Hematopoietic multipotent progenitor cell treated with erythropoietin and hydrocortisone succinate and interleukin-3 and kit ligand, for 17 days (in vitro differentiated cells): ENCODE results near the gene EIF2S1.
"Not testable (repeated sequence)": the region's sequence is repeated elsewhere in the genome, so short reads cannot be mapped to it uniquely, and the experiment has no call there.

Source experiments
- DNase-seq: peaks from one replicate; pipeline ENCODE4 v3.0.0-alpha.2; 2015; ENCODE audit warnings: low spot score

The EIF2S1 gene

GRCh38 chr14:67371247-67372148, 11.4 kb downstream of the EIF2S1 start:
- DNase-seq: no peak

- no peak for DNase-seq
These were observed 12.7 kb downstream of the EIF2S1 start for GRCh38 chr14:67372833-67373232.

DNA sequence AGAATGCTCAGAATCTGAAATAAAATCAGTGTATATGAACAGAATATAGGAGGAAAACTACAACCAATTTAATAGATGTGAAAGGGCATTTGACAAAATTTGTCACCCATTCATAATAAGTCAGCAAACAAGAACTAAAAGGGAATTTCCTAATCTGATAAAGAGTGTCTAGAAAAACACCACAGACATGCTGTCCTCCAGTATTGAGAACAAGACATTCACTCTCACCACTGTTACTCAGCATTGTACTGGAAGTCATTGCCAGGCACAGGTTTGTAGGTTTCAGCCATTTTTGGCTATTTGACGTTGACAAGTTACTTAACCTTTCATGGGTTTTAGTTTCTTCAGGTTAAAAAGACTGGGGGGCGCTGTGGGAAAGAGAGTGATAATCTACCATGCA, 13.2 kb downstream of the EIF2S1 start:
- DNase-seq: peak; percentile 40

- no peak for DNase-seq
These were observed 17.8 kb downstream of the EIF2S1 start for GRCh38 chr14:67377916-67378315.

DNA sequence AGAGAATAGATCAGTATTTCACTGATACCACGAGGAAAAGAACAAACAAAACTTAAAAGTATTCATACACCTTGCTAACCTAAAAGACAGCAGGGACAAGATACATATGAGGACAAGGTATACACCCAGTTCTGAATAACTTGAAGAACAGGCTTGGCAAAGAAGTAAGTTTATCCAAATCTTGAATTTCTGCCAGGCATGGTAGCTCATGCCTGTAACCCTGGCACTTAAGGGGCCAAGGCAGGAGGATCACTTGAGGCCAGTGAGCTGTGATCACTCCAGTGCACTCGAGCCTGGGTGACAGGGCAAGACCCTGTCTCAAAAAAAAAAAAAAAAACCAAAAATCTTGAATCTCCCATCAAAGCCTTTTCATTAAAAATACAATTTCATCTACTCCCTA, 25.0 kb downstream of the EIF2S1 start:
- DNase-seq: no peak

DNA sequence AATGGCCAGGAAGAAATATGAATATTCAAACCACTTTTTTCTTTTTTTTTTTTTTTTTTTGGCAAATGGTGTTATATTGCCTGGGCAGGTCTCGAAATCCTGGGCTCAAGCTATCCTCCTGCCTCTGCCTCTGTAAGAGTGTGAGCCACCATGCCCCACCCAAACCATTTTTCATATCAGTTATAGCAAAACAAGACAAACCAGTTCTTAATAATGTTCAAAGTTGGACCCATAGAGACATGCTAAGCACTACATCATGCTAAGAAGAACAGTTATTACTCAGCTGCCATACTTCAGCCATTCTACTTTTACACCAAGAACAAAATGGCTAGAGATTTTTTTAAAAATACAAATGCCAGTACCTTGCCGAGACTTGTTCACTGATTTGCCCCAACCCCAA, 25.5 kb downstream of the EIF2S1 start:
- DNase-seq: no peak

DNA sequence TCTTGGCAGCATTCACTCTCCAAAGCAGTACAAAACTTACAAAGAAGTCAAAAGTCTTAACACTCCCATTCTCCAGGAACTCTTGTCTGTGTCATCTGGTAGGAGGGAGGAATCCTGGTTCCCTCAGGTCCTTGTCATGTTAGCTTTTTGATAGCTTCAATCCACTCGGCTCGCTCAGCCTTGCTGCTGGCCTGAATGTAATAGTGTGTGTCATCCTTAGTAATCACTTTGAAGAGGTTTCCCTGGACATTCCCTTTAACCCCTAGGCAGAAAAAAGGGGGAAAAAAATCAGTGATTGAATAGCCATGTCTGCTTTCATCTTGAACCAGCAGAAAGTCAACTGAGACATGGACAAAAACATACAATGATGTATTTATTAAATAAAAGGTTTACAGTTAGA, 27.1 kb downstream of the EIF2S1 start:
- DNase-seq: no peak

DNA sequence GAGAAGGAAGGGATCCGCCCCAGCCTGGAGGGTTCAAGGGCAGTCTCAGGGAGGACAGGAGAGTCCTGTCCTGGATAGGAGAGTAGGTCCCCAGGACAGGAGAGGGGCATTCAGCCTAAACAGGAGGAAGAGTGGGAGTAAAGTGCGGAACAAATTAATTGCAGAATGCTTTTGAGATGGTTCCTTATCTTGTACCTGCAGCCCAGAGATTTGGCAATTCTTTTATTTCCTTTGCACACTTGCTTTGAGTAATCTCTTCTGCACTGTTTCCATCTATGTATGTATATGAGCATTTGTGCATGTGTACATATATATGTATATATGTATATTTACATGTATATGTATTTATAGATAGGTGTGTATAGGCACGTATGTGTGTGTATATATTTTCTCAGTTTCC, 29.1 kb downstream of the EIF2S1 start:
- DNase-seq: no peak

- no peak for DNase-seq
These were observed 29.8 kb downstream of the EIF2S1 start for GRCh38 chr14:67389811-67390534.

DNA sequence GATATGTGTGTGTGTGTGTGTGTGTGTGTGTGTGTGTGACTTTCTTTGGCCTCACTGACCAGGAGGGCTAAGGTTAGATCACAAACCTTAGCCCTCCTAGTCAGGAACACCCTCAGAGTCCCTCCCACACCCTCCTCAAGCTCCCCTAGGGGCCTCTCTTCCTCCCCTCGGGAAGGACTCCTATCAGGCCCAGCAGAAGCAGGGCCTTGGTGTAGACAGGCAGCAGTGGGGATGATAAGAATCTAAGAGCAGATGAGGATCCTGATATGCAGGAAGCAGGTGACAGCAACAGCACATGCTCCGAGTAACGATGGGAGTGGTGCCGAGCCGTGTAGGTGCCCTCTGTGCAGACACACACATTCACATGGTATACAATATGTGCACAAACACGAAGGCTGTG, 31.1 kb downstream of the EIF2S1 start:
- DNase-seq: peak; percentile 34

GRCh38 chr14:67392123-67392522, 32.0 kb downstream of the EIF2S1 start:
- DNase-seq: no peak

DNA sequence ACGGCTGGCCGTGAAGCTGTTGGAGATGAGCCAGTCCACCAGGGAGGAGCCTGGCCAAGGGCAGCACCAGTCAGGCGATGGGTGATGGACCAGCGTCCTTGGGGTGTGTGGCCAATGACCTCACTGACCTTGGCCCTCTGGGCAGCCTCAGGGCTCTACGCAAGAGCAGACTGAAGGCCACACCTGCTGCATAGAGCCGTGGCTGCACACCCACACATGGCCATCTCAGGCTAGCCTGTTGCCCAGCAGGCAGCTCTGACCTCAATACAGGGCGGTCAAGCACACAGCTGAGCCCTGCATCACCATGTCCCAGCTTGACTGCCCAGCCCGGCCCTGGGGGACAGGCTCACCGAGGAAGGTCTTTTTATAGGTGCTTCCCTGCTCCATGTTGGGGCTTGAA, 32.7 kb downstream of the EIF2S1 start:
- no peak for DNase-seq

- DNase-seq: no peak
These were observed 33.6 kb downstream of the EIF2S1 start for GRCh38 chr14:67393689-67394088.

- no peak for DNase-seq
These were observed 35.2 kb downstream of the EIF2S1 start for GRCh38 chr14:67395086-67395875.

DNA sequence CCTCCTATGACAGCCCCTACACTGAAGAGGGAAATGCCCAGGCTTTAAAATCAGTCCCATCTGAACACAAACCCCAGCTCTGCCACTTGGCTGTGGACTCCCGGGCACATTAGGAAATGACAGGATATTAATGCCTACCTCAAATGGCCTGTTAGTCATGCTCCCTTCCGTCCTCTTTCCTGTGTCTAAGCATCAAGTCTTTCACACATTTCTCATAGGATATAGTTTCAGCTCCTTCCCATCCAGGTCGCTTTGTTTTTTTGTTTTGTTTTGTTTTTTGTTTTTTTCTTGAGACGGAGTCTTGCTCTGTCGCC, 35.7 kb downstream of the EIF2S1 start:
- DNase-seq: no peak

GRCh38 chr14:67396381-67396970, 36.3 kb downstream of the EIF2S1 start:
- DNase-seq: no peak

GRCh38 chr14:67397536-67397935, 37.4 kb downstream of the EIF2S1 start:
- DNase-seq: no peak

DNA sequence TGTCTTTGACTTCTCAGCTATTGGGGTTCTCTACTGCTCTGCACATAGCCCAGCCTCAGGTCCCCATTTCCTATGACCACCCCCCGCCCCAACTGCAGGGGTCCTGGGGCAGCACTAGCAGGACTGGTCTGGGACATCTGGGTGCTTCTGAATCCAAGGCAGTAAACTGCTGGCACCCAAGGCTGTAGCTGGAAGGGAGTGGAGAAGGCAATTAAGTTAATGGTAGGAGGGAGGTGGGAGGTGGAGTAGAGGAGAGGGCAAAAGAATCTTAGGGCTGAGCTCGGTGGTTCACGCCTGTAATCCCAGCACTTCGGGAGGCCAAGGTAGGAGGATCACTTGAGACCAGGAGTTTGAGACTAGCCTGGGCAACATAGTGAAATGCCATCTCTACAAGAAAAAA, 40.3 kb downstream of the EIF2S1 start:
- no peak for DNase-seq

DNA sequence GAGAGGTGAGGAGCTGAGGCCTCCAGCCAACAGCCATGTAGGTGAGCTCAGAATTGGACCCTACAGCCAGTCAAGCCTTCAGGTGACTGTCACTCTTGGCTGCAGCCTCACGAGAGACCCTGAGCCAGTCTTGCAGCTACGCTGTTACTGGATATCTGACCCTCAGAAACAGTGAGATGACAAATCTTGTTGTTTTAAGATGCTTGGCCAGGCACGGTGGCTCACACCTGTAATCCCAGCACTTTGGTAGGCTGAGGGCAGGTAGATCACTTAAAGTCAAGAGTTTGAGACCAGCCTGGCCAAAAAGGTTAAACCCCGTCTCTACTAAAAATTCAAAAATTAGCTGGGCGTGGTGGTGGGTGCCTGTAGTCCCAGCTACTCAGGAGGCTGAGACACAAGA, 45.6 kb downstream of the EIF2S1 start:
- DNase-seq: no peak

- not testable (repeated sequence) for DNase-seq
These were observed 48.1 kb downstream of the EIF2S1 start for GRCh38 chr14:67408122-67408801.

DNA sequence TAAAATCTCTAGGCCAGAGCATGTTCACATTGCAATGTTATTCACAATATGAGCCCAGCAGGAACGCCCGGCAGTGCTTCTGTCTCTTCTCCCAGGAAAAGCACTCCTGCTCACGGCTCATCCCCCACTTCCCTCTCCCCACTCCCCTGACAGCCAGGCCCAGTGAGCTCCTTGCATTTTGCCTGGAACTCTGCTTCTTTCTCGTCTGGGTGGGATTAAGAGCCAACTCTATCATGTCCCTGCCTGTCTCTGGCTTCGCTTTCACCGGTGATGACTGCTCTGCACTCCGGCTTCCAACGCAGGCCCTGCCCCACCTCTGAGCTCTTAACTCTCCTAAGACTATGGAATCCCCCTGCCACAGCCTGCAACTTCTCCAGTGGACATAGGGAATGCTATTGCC, 49.3 kb downstream of the EIF2S1 start:
- DNase-seq: no peak

DNA sequence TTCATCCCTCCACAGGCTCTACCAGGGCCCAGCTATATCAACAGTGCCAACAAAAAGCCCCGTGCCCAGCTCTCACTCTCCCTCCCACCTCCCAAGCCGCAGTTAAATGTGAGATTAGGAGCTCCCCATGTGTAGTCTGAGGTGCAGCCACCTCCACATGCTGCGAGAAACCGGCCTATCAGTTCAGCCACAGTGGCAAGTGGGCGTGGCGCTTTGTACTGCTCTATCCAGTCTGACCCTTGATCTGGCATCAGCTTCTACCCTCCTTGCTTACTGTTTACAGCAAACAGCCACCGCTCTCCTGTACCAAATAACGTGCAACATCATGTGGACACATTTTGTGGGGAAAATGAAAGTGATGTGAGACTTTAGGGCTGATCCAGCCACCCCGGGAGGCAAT, 50.2 kb downstream of the EIF2S1 start:
- peak; percentile 88 for DNase-seq
